Astrocyte of the spinal cord (primary cell): ENCODE results near the gene DNAAF8.

Experiments used
- DNase-seq: peaks from one replicate; pipeline ENCODE4 v3.0.0; 2011; ENCODE audit warnings: low read depth, low spot score
- H3K4me3 ChIP-seq: 2 replicates; pipeline ENCODE4 v1.5.1; 2011; ENCODE audit warnings: low read depth, mild to moderate bottlenecking, low read length, moderate library complexity
- CTCF ChIP-seq: IDR thresholded peaks from 2 replicates; pipeline ENCODE4 v1.5.1; 2012; ENCODE audit warnings: low read depth, mild to moderate bottlenecking, low read length, inconsistent platforms
- in situ Hi-C: cut with HindIII; loops from 2 replicates; pipeline ENCODE4 v1.10.0; 2017; ENCODE audit warnings: low sequenced_read_pairs

Gene DNAAF8

GRCh38 chr16:4692460-4693295, 41.7 kb upstream of the DNAAF8 start:
- TF ChIP-seq CTCF = no peak
- in situ Hi-C loops = no loop called here
- no peak for DNase-seq
- H3K4me3 ChIP-seq = peak overlapping the region; percentile 62

DNA sequence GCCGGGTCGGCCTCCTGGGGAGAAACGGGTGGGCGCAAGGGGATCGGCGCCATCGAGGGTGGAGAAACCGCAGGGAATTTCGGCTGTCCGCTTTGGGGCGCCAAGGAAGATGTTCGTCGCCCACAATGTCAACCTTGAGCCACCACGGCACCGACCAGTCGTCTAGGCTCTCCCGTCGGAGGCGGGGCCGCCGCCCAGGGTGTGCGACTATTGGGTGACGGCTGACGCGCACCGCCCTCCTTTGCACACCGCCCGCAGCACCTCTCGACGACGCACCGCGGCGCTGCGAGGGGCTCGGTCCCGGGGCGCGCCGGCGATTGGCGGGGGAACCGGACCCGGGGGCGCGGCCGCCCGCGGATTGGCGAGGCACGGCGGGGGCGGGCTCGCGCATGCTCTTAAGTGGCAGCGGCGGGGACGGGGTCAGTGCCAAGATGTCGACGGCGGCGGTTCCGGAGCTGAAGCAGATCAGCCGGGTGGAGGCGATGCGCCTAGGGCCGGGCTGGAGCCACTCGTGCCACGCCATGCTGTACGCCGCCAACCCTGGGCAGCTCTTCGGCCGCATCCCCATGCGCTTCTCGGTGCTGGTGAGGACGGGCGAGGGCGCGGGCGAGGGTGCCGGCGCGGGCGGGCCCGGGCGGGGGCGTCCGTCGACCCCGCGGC, 40.9 kb upstream of the DNAAF8 start, which contains the start of gene NUDT16L1:
Gene NUDT16L1, plus strand, starts transcription at position 267 of the 660 bp plus-strand sequence. Its CDS starts 165 bp downstream, at position 432.
- peak; percentile 93 for DNase-seq
- TF ChIP-seq CTCF = peak; percentile 12
- H3K4me3 ChIP-seq = peak within 1 kb of the TSS; percentile 76
- in situ Hi-C loops = no loop called here

DNA sequence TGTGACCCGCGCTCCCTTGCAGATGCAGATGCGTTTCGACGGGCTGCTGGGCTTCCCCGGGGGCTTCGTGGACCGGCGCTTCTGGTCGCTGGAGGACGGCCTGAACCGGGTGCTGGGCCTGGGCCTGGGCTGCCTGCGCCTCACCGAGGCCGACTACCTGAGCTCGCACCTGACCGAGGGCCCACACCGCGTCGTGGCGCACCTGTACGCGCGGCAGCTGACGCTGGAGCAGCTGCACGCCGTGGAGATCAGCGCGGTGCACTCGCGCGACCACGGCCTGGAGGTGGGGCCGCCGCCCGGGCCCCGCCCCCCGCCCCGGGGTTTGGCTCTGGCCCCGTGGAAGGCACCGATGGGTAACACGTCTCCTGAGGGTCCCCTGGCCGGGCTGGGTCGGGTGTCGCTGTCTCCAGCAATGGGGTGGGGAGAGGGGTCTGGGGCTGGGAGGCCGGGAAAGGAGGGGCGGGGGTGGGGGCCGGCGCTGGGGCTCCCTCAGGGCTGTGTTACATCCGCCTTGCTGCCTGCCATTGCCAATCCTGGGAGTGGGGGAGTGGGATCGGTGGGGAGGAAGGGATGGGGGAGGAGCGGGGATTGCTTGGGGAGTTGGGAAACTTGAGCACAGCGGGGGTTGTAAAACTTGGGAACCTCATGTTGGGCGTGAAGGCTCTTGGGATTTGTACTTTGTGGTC, 40.2 kb upstream of the DNAAF8 start:
- no peak for TF ChIP-seq CTCF
- DNase-seq = peak; percentile 33
- peak overlapping the region; percentile 76 for H3K4me3 ChIP-seq
- in situ Hi-C loops = no loop called here

GRCh38 chr16:4694642-4695451, 39.5 kb upstream of the DNAAF8 start:
- peak overlapping the region; percentile 76 for H3K4me3 ChIP-seq
- in situ Hi-C loops = no loop called here
- TF ChIP-seq CTCF = peak; percentile 11
- no peak for DNase-seq

- no peak for TF ChIP-seq CTCF
- no peak for DNase-seq
- H3K4me3 ChIP-seq = no peak overlapping the region
- in situ Hi-C loops = no loop called here
Measured at GRCh38 chr16:4695473-4696171, 38.7 kb upstream of the DNAAF8 start.
